Neural progenitor cell (in vitro differentiated cells): Measurements from ENCODE around the gene COG2. TPM values are rescaled to one million over a fixed set of nuclear protein-coding genes. Genes with fewer than 3 reads are reported as not detected.

Source experiments
- DNase-seq: peaks from one replicate; pipeline ENCODE4 v3.0.0-alpha.2; 2016; ENCODE audit warnings: low spot score
- H2AFZ ChIP-seq: fragments of 200-600 bp; sonication (generic); replicated peaks from 2 replicates; pipeline ENCODE4 v1.6.1; 2016; ENCODE audit warnings: antibody characterized with exemption
- H3F3A ChIP-seq: fragments of 200-600 bp; sonication (generic); 2 replicates; pipeline ENCODE4 v1.6.1; 2016; ENCODE audit warnings: antibody characterized with exemption, low read depth
- H3K27ac ChIP-seq: fragments of 200-600 bp; sonication (generic); 2 replicates; pipeline ENCODE4 v1.5.1; 2016; ENCODE audit warnings: mild to moderate bottlenecking
- H3K27me3 ChIP-seq: fragments of 200-600 bp; sonication (generic); 2 replicates; pipeline ENCODE4 v1.6.1; 2016; ENCODE audit warnings: mild to moderate bottlenecking, moderate library complexity
- H3K36me3 ChIP-seq: fragments of 200-600 bp; sonication (generic); 2 replicates; pipeline ENCODE4 v1.5.1; 2016
- H3K4me1 ChIP-seq: fragments of 200-600 bp; sonication (generic); 2 replicates; pipeline ENCODE4 v1.6.1; 2016; ENCODE audit warnings: mixed run types
- H3K4me2 ChIP-seq: fragments of 200-600 bp; sonication (generic); 2 replicates; pipeline ENCODE4 v1.6.1; 2016
- H3K4me3 ChIP-seq: fragments of 200-600 bp; sonication (generic); 2 replicates; pipeline ENCODE4 v1.5.1; 2016
- H3K79me2 ChIP-seq: fragments of 200-600 bp; sonication (generic); 2 replicates; pipeline ENCODE4 v1.6.1; 2016; ENCODE audit warnings: low read depth
- H3K9ac ChIP-seq: fragments of 200-600 bp; sonication (generic); 2 replicates; pipeline ENCODE4 v1.6.1; 2016
- H3K9me3 ChIP-seq: fragments of 200-600 bp; sonication (generic); 2 replicates; pipeline ENCODE4 v1.5.1; 2016; ENCODE audit warnings: low read depth
- H4K20me1 ChIP-seq: fragments of 200-600 bp; sonication (generic); 2 replicates; pipeline ENCODE4 v1.6.1; 2016; ENCODE audit warnings: low read depth
- H3K27ac Mint-ChIP-seq: 3 replicates; pipeline ENCODE4 v1.8.0; 2021; ENCODE audit warnings: mixed read lengths
- H3K27me3 Mint-ChIP-seq: 2 replicates; pipeline ENCODE4 v1.8.0; 2022; ENCODE audit warnings: low read depth, mild to moderate bottlenecking, inconsistent platforms, moderate library complexity, mixed read lengths; ENCODE audit not compliant: insufficient read depth
- H3K36me3 Mint-ChIP-seq: 3 replicates; pipeline ENCODE4 v1.8.0; 2021; ENCODE audit warnings: mixed read lengths
- H3K4me1 Mint-ChIP-seq: 3 replicates; pipeline ENCODE4 v1.8.0; 2021; ENCODE audit warnings: mixed read lengths
- H3K4me3 Mint-ChIP-seq: 3 replicates; pipeline ENCODE4 v1.8.0; 2021; ENCODE audit warnings: mild to moderate bottlenecking, moderate library complexity, mixed read lengths
- H3K9me3 Mint-ChIP-seq: 3 replicates; pipeline ENCODE4 v1.8.0; 2020; ENCODE audit warnings: mixed read lengths
- EZH2 ChIP-seq: fragments of 200-600 bp; sonication (generic); IDR thresholded peaks from 2 replicates; pipeline ENCODE4 v1.6.1; 2017; ENCODE audit warnings: antibody characterized with exemption, mild to moderate bottlenecking, moderate library complexity
- EZH2phosphoT487 ChIP-seq: fragments of 200-600 bp; sonication (generic); IDR thresholded peaks from 2 replicates; pipeline ENCODE4 v1.6.1; 2017; ENCODE audit warnings: antibody characterized with exemption
- total RNA-seq: library from RNA; depleted of rRNA; stranded (reverse); fragments of >200 nt; gene quantifications from 2 replicates; pipeline ENCODE4 v1.2.3, GENCODE V29; 2015; ENCODE audit warnings: low replicate concordance
- TF ChIP-seq, protein P1 (sequence below): fragments of 200-600 bp; sonication (generic); IDR thresholded peaks from 2 replicates; pipeline ENCODE4 v1.5.1; 2017; ENCODE audit warnings: antibody characterized with exemption, mild to moderate bottlenecking

COG2 gene
- total RNA-seq, 1 donor from 2014 or later: 38.9 TPM

DNA sequence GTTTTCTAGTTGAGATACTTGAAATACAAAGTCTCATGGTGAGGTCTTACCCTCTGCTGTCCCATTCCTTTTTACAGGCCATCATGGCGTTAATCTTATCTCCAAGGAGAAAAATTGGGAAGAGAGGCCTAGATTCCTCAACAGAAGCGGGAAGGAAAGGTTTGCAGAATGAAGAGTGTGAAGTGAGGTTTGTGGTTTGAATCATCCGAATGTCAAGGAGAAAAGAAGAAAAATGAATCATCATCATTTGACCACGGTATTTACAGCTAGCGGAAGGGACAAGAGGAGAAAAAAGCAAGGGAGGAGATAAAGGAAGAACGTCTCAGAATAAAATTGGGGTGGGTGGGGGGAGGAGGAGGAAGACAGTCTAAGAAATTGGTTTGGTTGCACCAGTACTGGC is 935 bp upstream of the COG2 start:
- H3K27ac ChIP-seq: no peak overlapping the region
- no peaks in the 10 kb centered on the region for H3K36me3 Mint-ChIP-seq
- peaks cover 5% of the 10 kb centered on the region for H3K27me3 Mint-ChIP-seq
- DNase-seq: no peak
- H3K36me3 ChIP-seq: no peaks in the 10 kb centered on the region
- H4K20me1 ChIP-seq: peaks cover 28% of the 10 kb centered on the region
- H3K9me3 Mint-ChIP-seq: no peaks in the 10 kb centered on the region
- no peaks in the 10 kb centered on the region for H3F3A ChIP-seq
- H3K27ac Mint-ChIP-seq: no peak overlapping the region
- peaks cover 6% of the 10 kb centered on the region for H3K27me3 ChIP-seq
- H3K9me3 ChIP-seq: no peaks in the 10 kb centered on the region
- peak overlapping the region; percentile 99 for H3K4me3 Mint-ChIP-seq
- peak overlapping the region; percentile 69 for H3K4me2 ChIP-seq
- H2AFZ ChIP-seq: peak overlapping the region; percentile 82
- H3K4me3 ChIP-seq: peak overlapping the region; percentile 77
- TF ChIP-seq EZH2 (no peak), EZH2phosphoT487 (no peak)
- TF ChIP-seq, protein P1, sequence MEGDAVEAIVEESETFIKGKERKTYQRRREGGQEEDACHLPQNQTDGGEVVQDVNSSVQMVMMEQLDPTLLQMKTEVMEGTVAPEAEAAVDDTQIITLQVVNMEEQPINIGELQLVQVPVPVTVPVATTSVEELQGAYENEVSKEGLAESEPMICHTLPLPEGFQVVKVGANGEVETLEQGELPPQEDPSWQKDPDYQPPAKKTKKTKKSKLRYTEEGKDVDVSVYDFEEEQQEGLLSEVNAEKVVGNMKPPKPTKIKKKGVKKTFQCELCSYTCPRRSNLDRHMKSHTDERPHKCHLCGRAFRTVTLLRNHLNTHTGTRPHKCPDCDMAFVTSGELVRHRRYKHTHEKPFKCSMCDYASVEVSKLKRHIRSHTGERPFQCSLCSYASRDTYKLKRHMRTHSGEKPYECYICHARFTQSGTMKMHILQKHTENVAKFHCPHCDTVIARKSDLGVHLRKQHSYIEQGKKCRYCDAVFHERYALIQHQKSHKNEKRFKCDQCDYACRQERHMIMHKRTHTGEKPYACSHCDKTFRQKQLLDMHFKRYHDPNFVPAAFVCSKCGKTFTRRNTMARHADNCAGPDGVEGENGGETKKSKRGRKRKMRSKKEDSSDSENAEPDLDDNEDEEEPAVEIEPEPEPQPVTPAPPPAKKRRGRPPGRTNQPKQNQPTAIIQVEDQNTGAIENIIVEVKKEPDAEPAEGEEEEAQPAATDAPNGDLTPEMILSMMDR: no peak
- H3K4me1 Mint-ChIP-seq: peaks cover 19% of the 10 kb centered on the region
- no peak overlapping the region for H3K9ac ChIP-seq
- H3K79me2 ChIP-seq: peaks cover 35% of the 10 kb centered on the region
- peaks cover 11% of the 10 kb centered on the region for H3K4me1 ChIP-seq

DNA sequence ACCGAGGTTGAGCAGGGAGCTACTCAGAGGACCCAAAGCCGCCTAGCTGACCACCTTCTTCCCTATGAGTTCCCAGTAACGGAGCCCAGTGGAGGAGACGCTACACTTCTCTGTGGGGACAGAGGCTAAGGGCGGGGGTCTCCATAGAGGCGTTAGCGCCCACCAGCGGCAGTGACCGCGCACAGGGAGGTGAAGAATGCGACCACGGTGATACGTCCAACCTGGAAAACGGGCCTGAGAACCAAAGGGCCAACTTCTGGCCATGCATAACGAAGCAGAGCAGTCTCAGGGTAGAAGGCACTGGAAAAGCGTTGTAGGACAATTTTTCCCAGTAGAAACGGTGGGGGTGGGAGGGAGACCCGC is 400 bp upstream of the COG2 start:
- Mint-ChIP-seq H3K36me3 (no peaks in the 10 kb centered on the region), H3K4me3 (peak overlapping the region; percentile 99), H3K27me3 (peaks cover 5% of the 10 kb centered on the region), H3K27ac (peak overlapping the region; percentile 95), H3K4me1 (peaks cover 19% of the 10 kb centered on the region), H3K9me3 (no peaks in the 10 kb centered on the region)
- Histone ChIP-seq H3F3A (no peaks in the 10 kb centered on the region), H3K79me2 (peaks cover 41% of the 10 kb centered on the region), H3K9me3 (no peaks in the 10 kb centered on the region), H3K9ac (no peak overlapping the region), H4K20me1 (peaks cover 34% of the 10 kb centered on the region), H3K4me2 (peak overlapping the region; percentile 69), H3K36me3 (no peaks in the 10 kb centered on the region), H3K4me1 (peaks cover 11% of the 10 kb centered on the region), H2AFZ (peak overlapping the region; percentile 82), H3K27ac (no peak overlapping the region), H3K27me3 (peaks cover 6% of the 10 kb centered on the region), H3K4me3 (peak overlapping the region; percentile 77)
- DNase-seq: no peak
- TF ChIP-seq, protein P1: no peak
- no peak for TF ChIP-seq EZH2phosphoT487
- no peak for TF ChIP-seq EZH2

DNA sequence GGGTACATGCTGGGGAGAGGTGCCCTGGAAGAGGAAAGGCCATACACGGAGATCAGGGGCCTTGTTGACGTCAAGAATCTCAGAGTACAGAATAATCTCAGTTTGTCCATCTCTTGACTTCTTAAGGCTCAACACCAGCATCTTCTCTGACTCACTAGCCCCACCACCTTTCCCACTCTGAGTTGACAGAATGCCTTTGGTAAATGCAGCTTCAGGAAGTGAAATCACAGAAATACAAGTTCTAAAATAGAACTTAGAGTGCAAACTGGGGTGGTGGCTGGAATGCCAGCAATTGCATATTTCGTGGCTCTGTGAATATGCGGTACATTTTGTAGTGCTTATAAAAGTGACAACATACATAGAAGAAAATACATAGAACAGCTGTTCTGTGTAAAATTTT is 1.6 kb downstream of the COG2 start:
- H3K4me2 ChIP-seq: peak overlapping the region; percentile 90
- H3K9me3 Mint-ChIP-seq: no peaks in the 10 kb centered on the region
- TF ChIP-seq, protein P1: no peak
- TF ChIP-seq EZH2phosphoT487 (no peak), EZH2 (no peak)
- H3K36me3 ChIP-seq: no peaks in the 10 kb centered on the region
- no peaks in the 10 kb centered on the region for H3K27me3 ChIP-seq
- H3K27ac ChIP-seq: no peak overlapping the region
- H3K79me2 ChIP-seq: peaks cover 61% of the 10 kb centered on the region
- H3K4me3 ChIP-seq: peak overlapping the region; percentile 77
- no peak overlapping the region for H3K27ac Mint-ChIP-seq
- H3K9ac ChIP-seq: no peak overlapping the region
- H4K20me1 ChIP-seq: peaks cover 34% of the 10 kb centered on the region
- H3K27me3 Mint-ChIP-seq: no peaks in the 10 kb centered on the region
- H2AFZ ChIP-seq: no peak overlapping the region
- H3K4me1 ChIP-seq: peaks cover 11% of the 10 kb centered on the region
- H3K4me3 Mint-ChIP-seq: peak overlapping the region; percentile 99
- H3K4me1 Mint-ChIP-seq: peaks cover 16% of the 10 kb centered on the region
- no peaks in the 10 kb centered on the region for H3K36me3 Mint-ChIP-seq
- no peak for DNase-seq
- no peaks in the 10 kb centered on the region for H3F3A ChIP-seq
- H3K9me3 ChIP-seq: no peaks in the 10 kb centered on the region
